ENCODE data around the gene GNL1. TPM values are rescaled to one million over a fixed set of nuclear protein-coding genes. Genes with fewer than 3 reads are reported as not detected.

Gene GNL1
- total RNA-seq, 1 donor from 2014 or later = 33.0 TPM

DNA sequence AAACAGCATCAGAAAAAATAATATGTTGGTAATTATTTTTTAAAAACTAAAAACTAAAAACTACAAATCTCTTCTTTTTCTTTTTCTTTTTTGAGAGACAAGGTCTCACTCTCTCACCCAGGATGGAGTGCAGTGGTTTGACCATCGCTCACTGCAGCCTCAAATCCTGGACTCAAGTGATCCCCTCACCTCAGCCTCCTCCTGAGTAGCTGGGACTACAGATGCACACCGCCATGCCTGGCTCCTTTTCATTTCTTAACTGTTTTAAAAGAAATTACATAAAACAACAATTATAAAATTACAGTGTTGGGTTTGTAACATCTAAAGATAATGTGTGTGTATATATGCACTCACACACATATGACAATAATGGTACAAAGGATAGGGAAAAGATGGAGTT is 42.8 kb downstream of the GNL1 start:
- Histone ChIP-seq H3K4me1 (peaks cover 0 to 3% of the 10 kb centered on the region in 2 donors), H3K36me3 (no peaks in the 10 kb centered on the region), H3K27me3 (no peaks in the 10 kb centered on the region), H3K4me3 (no peak overlapping the region), H3K9me3 (no peaks in the 10 kb centered on the region), H3K27ac (no peak overlapping the region)
- TF ChIP-seq CTCF (IDR thresholded peaks at IDR 0.05) = no peak
- DNase-seq (ENCODE audit: low spot score in 2 of 2) = no peak
- intact Hi-C loops (cut with DNase I) = no loop called here

DNA sequence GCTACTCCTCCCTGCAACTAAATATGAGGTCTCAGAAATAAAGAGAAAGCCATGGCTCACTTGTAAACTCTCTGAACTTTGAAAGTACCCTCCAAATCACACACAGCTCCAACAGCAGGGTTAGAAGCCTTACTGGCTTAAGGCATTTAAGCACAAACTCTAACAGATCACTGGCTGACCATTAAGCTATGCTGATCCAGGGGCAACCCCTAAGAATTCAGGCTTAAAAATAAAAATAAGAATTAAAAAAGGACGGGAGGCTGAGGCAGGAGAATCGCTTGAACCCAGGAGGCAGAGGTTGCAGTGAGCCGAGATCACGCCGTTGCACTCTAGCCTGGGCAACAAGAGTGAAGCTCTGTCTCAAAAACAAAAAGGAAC is 45.1 kb downstream of the GNL1 start:
- no peaks in the 10 kb centered on the region for H3K4me1 ChIP-seq
- H3K27me3 ChIP-seq = no peaks in the 10 kb centered on the region
- no peak for TF ChIP-seq CTCF (IDR thresholded peaks at IDR 0.05)
- no peak overlapping the region for H3K4me3 ChIP-seq
- no peaks in the 10 kb centered on the region for H3K36me3 ChIP-seq
- peak in 1 of 2 donors; percentile 21 for DNase-seq (ENCODE audit: low spot score in 2 of 2)
- H3K27ac ChIP-seq = no peak overlapping the region
- no peaks in the 10 kb centered on the region for H3K9me3 ChIP-seq
- intact Hi-C loops (cut with DNase I) = no loop called here

DNA sequence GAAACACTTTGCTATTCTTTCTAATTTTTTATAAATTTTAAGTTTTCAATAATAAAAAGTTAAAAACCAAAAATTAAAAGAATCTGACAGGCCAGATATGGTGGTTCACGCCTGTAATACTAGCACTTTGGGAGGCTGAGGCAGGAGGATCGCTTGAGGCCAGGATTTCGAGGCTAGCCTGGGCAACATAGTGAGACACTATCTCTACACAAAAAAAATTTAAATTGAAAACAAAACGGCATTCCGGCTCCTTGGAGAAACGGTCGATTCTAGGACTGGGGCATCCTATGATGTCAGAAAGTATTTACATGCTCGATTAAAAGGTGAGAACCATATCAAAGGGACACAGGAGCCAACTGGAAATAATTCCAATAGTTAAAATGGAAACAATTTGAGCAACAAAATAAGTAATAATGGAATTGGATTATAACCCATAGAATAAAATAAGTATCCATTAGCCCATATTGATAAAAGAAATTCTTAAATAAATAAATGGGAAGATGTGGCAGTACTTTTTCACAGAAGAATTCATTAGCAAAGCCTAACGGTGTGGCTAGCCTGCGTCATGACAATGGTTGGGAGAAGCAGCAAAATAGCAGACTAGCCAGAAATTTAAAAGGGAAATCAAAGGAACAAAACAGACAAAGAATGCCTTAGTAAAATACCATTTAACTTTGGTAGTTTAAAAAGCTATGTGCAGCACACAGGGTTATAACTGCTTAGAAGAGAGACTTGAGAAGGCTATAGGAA is 45.7 kb downstream of the GNL1 start:
- no peaks in the 10 kb centered on the region for H3K27me3 ChIP-seq
- H3K4me1 ChIP-seq = no peaks in the 10 kb centered on the region
- no peak overlapping the region for H3K4me3 ChIP-seq
- no peak overlapping the region for H3K27ac ChIP-seq
- intact Hi-C loops (cut with DNase I) = no loop called here
- H3K36me3 ChIP-seq = no peaks in the 10 kb centered on the region
- H3K9me3 ChIP-seq = no peaks in the 10 kb centered on the region
- DNase-seq (ENCODE audit: low spot score in 2 of 2) = no peak
- TF ChIP-seq CTCF (IDR thresholded peaks at IDR 0.05) = no peak

DNA sequence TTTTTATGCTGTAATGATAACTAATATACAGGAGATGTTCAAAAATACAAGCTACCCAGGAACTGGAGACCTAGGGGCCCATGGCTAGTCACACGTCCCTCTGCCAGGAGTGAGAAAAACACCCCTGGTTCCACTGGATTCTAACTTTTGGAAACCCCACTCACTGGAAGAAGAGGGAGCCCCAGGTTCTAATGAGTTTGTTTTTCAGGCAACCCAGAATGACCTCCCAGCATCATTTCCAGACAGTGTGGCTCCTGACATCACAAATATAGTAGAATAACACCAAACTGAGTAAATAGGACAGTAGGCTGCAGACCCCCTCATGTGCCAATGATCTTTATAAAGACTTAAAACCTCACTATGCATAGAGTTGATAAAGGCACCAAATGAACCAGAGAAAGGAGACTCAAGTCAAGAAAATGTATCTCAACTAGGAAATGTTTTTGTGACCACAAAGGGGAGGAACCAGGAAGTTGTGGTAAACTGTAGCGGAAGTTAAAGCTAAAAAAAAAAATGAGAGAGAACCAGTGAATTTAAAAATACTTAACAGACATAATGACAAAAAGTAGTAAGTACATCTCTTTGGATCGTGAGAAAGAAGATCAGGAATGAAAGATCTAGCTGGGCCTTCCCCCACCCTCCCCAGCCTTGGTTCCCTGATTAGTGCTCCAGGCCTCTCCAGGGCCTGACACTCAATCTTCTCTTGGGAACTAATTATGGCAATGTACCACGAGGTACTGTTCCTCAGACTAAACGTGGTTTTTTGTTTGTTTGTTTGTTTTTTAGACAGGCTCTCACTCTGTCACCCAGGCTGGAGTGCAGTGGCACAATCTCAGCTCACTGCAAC is 47.2 kb downstream of the GNL1 start:
- Histone ChIP-seq H3K27ac (no peak overlapping the region), H3K9me3 (no peaks in the 10 kb centered on the region), H3K4me1 (no peaks in the 10 kb centered on the region), H3K36me3 (no peaks in the 10 kb centered on the region), H3K27me3 (no peaks in the 10 kb centered on the region), H3K4me3 (no peak overlapping the region)
- peak in 1 of 2 donors; percentile 15 for DNase-seq (ENCODE audit: low spot score in 2 of 2)
- TF ChIP-seq CTCF (IDR thresholded peaks at IDR 0.05) = no peak
- intact Hi-C loops (cut with DNase I) = no loop called here

GRCh38 chr6:30507849-30508827 is 48.2 kb downstream of the GNL1 start:
- H3K36me3 ChIP-seq = no peaks in the 10 kb centered on the region
- H3K9me3 ChIP-seq = no peaks in the 10 kb centered on the region
- intact Hi-C loops (cut with DNase I) = no loop called here
- DNase-seq (ENCODE audit: low spot score in 2 of 2) = no peak
- H3K27me3 ChIP-seq = no peaks in the 10 kb centered on the region
- H3K4me1 ChIP-seq = no peaks in the 10 kb centered on the region
- H3K4me3 ChIP-seq = no peak overlapping the region
- no peak for TF ChIP-seq CTCF (IDR thresholded peaks at IDR 0.05)
- no peak overlapping the region for H3K27ac ChIP-seq
